H9 (cell line): ENCODE measurements around the gene DCC. TPM values are rescaled to one million over a fixed set of nuclear protein-coding genes. Genes with fewer than 3 reads are reported as not detected.

Source experiments
- DNase-seq: peaks from one replicate; pipeline ENCODE4 v3.0.0-alpha.2; 2017
- H2AFZ ChIP-seq: one replicate; pipeline ENCODE4 v1.6.1; 2013; ENCODE audit warnings: mild to moderate bottlenecking, low read length, control low read depth, moderate library complexity
- H2AK5ac ChIP-seq: 2 replicates; pipeline ENCODE4 v1.6.1; 2013; ENCODE audit warnings: low read length, control low read depth, mixed read lengths; ENCODE audit not compliant: insufficient read length
- H2BK120ac ChIP-seq: one replicate; pipeline ENCODE4 v1.6.1; 2013; ENCODE audit warnings: low read depth, mild to moderate bottlenecking, low read length, control low read depth, inconsistent platforms; ENCODE audit not compliant: poor library complexity, severe bottlenecking
- H2BK12ac ChIP-seq: 2 replicates; pipeline ENCODE4 v1.6.1; 2013; ENCODE audit warnings: low read length, control low read depth, mixed read lengths, low read depth; ENCODE audit not compliant: insufficient read length
- H2BK15ac ChIP-seq: 2 replicates; pipeline ENCODE4 v1.6.1; 2013; ENCODE audit warnings: low read depth, low read length, control low read depth
- H2BK20ac ChIP-seq: one replicate; pipeline ENCODE4 v1.6.1; 2013; ENCODE audit warnings: low read depth, mild to moderate bottlenecking, low read length, control low read depth, inconsistent platforms; ENCODE audit not compliant: poor library complexity, severe bottlenecking
- H2BK5ac ChIP-seq: 2 replicates; pipeline ENCODE4 v1.6.1; 2013; ENCODE audit warnings: low read length, control low read depth, mixed read lengths; ENCODE audit not compliant: insufficient read length
- H3K14ac ChIP-seq: 2 replicates; pipeline ENCODE4 v1.6.1; 2013; ENCODE audit warnings: low read length, control low read depth; ENCODE audit not compliant: insufficient read depth
- H3K18ac ChIP-seq: 2 replicates; pipeline ENCODE4 v1.6.1; 2013; ENCODE audit warnings: low read depth, mild to moderate bottlenecking, mixed read lengths, low read length, control low read depth; ENCODE audit not compliant: insufficient read length
- H3K23ac ChIP-seq: 2 replicates; pipeline ENCODE4 v1.6.1; 2013; ENCODE audit warnings: low read length, control low read depth, mixed read lengths, low read depth; ENCODE audit not compliant: insufficient read length
- H3K23me2 ChIP-seq: 2 replicates; pipeline ENCODE4 v1.6.1; 2013; ENCODE audit warnings: low read depth, mild to moderate bottlenecking, mixed read lengths, low read length, control low read depth; ENCODE audit not compliant: insufficient read length, poor library complexity, severe bottlenecking
- H3K27ac ChIP-seq: 2 replicates; pipeline ENCODE4 v1.5.1; 2013; ENCODE audit warnings: low read length, control low read depth, mixed read lengths, low read depth; ENCODE audit not compliant: insufficient read length
- H3K27me3 ChIP-seq: 2 replicates; pipeline ENCODE4 v1.6.1; 2013; ENCODE audit warnings: low read length, control low read depth, inconsistent platforms; ENCODE audit not compliant: insufficient read depth
- H3K4ac ChIP-seq: 2 replicates; pipeline ENCODE4 v1.6.1; 2013; ENCODE audit warnings: low read depth, mild to moderate bottlenecking, control low read depth, inconsistent platforms, low read length, moderate library complexity
- H3K4me1 ChIP-seq: 2 replicates; pipeline ENCODE4 v1.6.1; 2013; ENCODE audit warnings: low read length, control low read depth, inconsistent platforms; ENCODE audit not compliant: insufficient read depth
- H3K4me2 ChIP-seq: 2 replicates; pipeline ENCODE4 v1.6.1; 2013; ENCODE audit warnings: low read length, control low read depth, mixed read lengths; ENCODE audit not compliant: insufficient read length, insufficient read depth
- H3K56ac ChIP-seq: 2 replicates; pipeline ENCODE4 v1.6.1; 2013; ENCODE audit warnings: low read depth, mild to moderate bottlenecking, mixed read lengths, low read length, control low read depth; ENCODE audit not compliant: insufficient read length
- H3K79me1 ChIP-seq: 2 replicates; pipeline ENCODE4 v1.6.1; 2013; ENCODE audit warnings: low read depth, mild to moderate bottlenecking, moderate library complexity, low read length, control low read depth, inconsistent platforms; ENCODE audit not compliant: insufficient read depth, poor library complexity, severe bottlenecking
- H3K79me2 ChIP-seq: 2 replicates; pipeline ENCODE4 v1.6.1; 2013; ENCODE audit warnings: low read length, control low read depth, inconsistent platforms; ENCODE audit not compliant: insufficient read depth
- H3K9ac ChIP-seq: 2 replicates; pipeline ENCODE4 v1.6.1; 2013; ENCODE audit warnings: low read length, control low read depth, mixed read lengths; ENCODE audit not compliant: insufficient read length; ENCODE audit errors: extremely low read depth
- H3K9me3 ChIP-seq: one replicate; pipeline ENCODE4 v1.6.1; 2013; ENCODE audit warnings: low read depth, low read length, inconsistent platforms; ENCODE audit not compliant: control insufficient read depth
- H3T11ph ChIP-seq: one replicate; pipeline ENCODE4 v1.6.1; 2013; ENCODE audit warnings: mild to moderate bottlenecking, low read length, control low read depth, inconsistent platforms
- H4K20me1 ChIP-seq: one replicate; pipeline ENCODE4 v1.6.1; 2013; ENCODE audit not compliant: control insufficient read depth, insufficient read length, insufficient read depth
- H4K5ac ChIP-seq: 2 replicates; pipeline ENCODE4 v1.6.1; 2013; ENCODE audit warnings: low read depth, mild to moderate bottlenecking, mixed read lengths, low read length, control low read depth; ENCODE audit not compliant: insufficient read length
- H4K8ac ChIP-seq: replicated peaks from 2 replicates; pipeline ENCODE4 v1.6.1; 2013; ENCODE audit warnings: low read length, control low read depth, mixed read lengths, low read depth; ENCODE audit not compliant: insufficient read length
- H4K91ac ChIP-seq: 2 replicates; pipeline ENCODE4 v1.6.1; 2013; ENCODE audit warnings: low read depth, mild to moderate bottlenecking, moderate library complexity, mixed read lengths, low read length, control low read depth; ENCODE audit not compliant: insufficient read length
- H3K27ac Mint-ChIP-seq, 3 experiments: 2 replicates in 2 of 3; 3 replicates in 1 of 3; pipeline ENCODE4 v1.8.0; 2020 to 2021; ENCODE audit warnings: mixed read lengths in 3 of 3, mild to moderate bottlenecking in 1 of 3, moderate library complexity in 1 of 3
- H3K27me3 Mint-ChIP-seq: 2 replicates; pipeline ENCODE4 v1.8.0; 2021; ENCODE audit warnings: low read depth, mild to moderate bottlenecking, moderate library complexity, mixed read lengths
- H3K36me3 Mint-ChIP-seq, 3 experiments: 2 replicates in 2 of 3; 3 replicates in 1 of 3; pipeline ENCODE4 v1.8.0; 2020 to 2021; ENCODE audit warnings: low read depth in 3 of 3, mixed read lengths in 3 of 3; ENCODE audit not compliant: insufficient read depth in 1 of 3
- H3K4me1 Mint-ChIP-seq, 2 experiments: 2 replicates each; pipeline ENCODE4 v1.8.0; 2020; ENCODE audit warnings: mixed read lengths in 2 of 2
- H3K4me3 Mint-ChIP-seq, 2 experiments: 2 replicates in 1 of 2; 3 replicates in 1 of 2; pipeline ENCODE4 v1.8.0; 2020 to 2021; ENCODE audit warnings: mild to moderate bottlenecking in 2 of 2, mixed read lengths in 2 of 2, moderate library complexity in 1 of 2
- H3K9me3 Mint-ChIP-seq, 2 experiments: 2 replicates in 1 of 2; 3 replicates in 1 of 2; pipeline ENCODE4 v1.8.0; 2020; ENCODE audit warnings: mild to moderate bottlenecking in 2 of 2, mixed read lengths in 2 of 2, moderate library complexity in 1 of 2
- WGBS: extraction: QIAGEN DNeasy Blood & Tissue Kit; methylation state at CpG from one replicate; pipeline ENCODE4 v1.1.7; 2013; ENCODE audit warnings: missing lambda C conversion rate, low lambda C conversion rate, mixed read lengths; ENCODE audit not compliant: insufficient read length; ENCODE audit errors: extremely low coverage; 5-methylcytosine and 5-hydroxymethylcytosine counted together
- total RNA-seq: library from RNA; stranded (reverse); gene quantifications from 2 replicates; pipeline ENCODE4 v1.2.1, GENCODE V29; 2021
- TF ChIP-seq, protein P1 (sequence below): fragments of 200-600 bp; sonication (generic); conservative IDR thresholded peaks from 3 replicates; pipeline ENCODE4 v1.8.0; 2021; ENCODE audit warnings: antibody characterized with exemption, mild to moderate bottlenecking

Gene DCC
- total RNA-seq, 1 experiment from 2014 or later, result 0.35 TPM

- Histone ChIP-seq H3K14ac (no peak overlapping the region), H2BK12ac (no peak overlapping the region), H2AK5ac (no peak overlapping the region), H3K9ac (no peak overlapping the region), H4K8ac (no peak overlapping the region), H3T11ph (no peak overlapping the region), H3K79me1 (no peaks in the 10 kb centered on the region), H3K4me2 (no peak overlapping the region), H2BK5ac (no peak overlapping the region), H3K79me2 (no peaks in the 10 kb centered on the region), H3K4ac (no peak overlapping the region), H2BK15ac (no peak overlapping the region), H4K5ac (no peak overlapping the region), H3K27me3 (no peaks in the 10 kb centered on the region), H3K27ac (no peak overlapping the region), H2AFZ (no peak overlapping the region), H3K56ac (no peak overlapping the region), H3K9me3 (no peaks in the 10 kb centered on the region), H3K18ac (no peak overlapping the region), H3K23me2 (no peaks in the 10 kb centered on the region), H2BK20ac (no peak overlapping the region), H4K20me1 (no peaks in the 10 kb centered on the region), H3K4me1 (no peaks in the 10 kb centered on the region), H4K91ac (no peak overlapping the region), H3K23ac (no peak overlapping the region), H2BK120ac (no peak overlapping the region)
- WGBS, result no CpG with 5 or more reads among the region's 3 CpGs
- H3K4me1 Mint-ChIP-seq, result no peaks in the 10 kb centered on the region
- no peaks in the 10 kb centered on the region; a peak in 1 of 7 replicates for H3K36me3 Mint-ChIP-seq
- no peaks in the 10 kb centered on the region for H3K27me3 Mint-ChIP-seq
- H3K4me3 Mint-ChIP-seq, result no peak overlapping the region
- H3K9me3 Mint-ChIP-seq, result peaks cover 0 to 2% of the 10 kb centered on the region in 2 experiments; a peak in 1 of 5 replicates
- H3K27ac Mint-ChIP-seq, result no peak overlapping the region
- DNase-seq, result no peak
- TF ChIP-seq, protein P1, sequence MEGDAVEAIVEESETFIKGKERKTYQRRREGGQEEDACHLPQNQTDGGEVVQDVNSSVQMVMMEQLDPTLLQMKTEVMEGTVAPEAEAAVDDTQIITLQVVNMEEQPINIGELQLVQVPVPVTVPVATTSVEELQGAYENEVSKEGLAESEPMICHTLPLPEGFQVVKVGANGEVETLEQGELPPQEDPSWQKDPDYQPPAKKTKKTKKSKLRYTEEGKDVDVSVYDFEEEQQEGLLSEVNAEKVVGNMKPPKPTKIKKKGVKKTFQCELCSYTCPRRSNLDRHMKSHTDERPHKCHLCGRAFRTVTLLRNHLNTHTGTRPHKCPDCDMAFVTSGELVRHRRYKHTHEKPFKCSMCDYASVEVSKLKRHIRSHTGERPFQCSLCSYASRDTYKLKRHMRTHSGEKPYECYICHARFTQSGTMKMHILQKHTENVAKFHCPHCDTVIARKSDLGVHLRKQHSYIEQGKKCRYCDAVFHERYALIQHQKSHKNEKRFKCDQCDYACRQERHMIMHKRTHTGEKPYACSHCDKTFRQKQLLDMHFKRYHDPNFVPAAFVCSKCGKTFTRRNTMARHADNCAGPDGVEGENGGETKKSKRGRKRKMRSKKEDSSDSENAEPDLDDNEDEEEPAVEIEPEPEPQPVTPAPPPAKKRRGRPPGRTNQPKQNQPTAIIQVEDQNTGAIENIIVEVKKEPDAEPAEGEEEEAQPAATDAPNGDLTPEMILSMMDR, result no peak
Measured at GRCh38 chr18:53442415-53442783, 1102.4 kb downstream of the DCC start.
